ENCODE results near the gene NCOA1.

NCOA1 gene

GRCh38 chr2:24618144-24618543 is 127.1 kb downstream of the NCOA1 start:
- Histone ChIP-seq H3K27me3 (ENCODE audit: control insufficient read depth, insufficient read depth, low read length, poor library complexity, severe bottlenecking) (no peaks in the 10 kb centered on the region), H3K9me3 (ENCODE audit: control insufficient read depth, low read length) (no peaks in the 10 kb centered on the region), H3K4me1 (ENCODE audit: control insufficient read depth, insufficient read depth, low read length) (no peaks in the 10 kb centered on the region), H3K36me3 (ENCODE audit: control insufficient read depth, insufficient read depth, low read length) (no peaks in the 10 kb centered on the region), H3K27ac (ENCODE audit: insufficient read depth, low read depth, low read length, poor library complexity, severe bottlenecking) (no peak overlapping the region), H3K4me3 (ENCODE audit: insufficient read depth, low read depth, low read length) (no peak overlapping the region)
- 98 to 100% methylated on average over 1 of the region's 1 CpG for WGBS, 2 experiments

GRCh38 chr2:24618680-24619079 is 127.6 kb downstream of the NCOA1 start:
- H3K27me3 ChIP-seq (ENCODE audit: control insufficient read depth, insufficient read depth, low read length, poor library complexity, severe bottlenecking), result no peaks in the 10 kb centered on the region
- 100% methylated on average over 1 of the region's 1 CpG for whole genome bisulfite sequencing, 2 experiments
- H3K9me3 ChIP-seq (ENCODE audit: control insufficient read depth, low read length), result no peaks in the 10 kb centered on the region
- H3K36me3 ChIP-seq (ENCODE audit: control insufficient read depth, insufficient read depth, low read length), result no peaks in the 10 kb centered on the region
- H3K4me1 ChIP-seq (ENCODE audit: control insufficient read depth, insufficient read depth, low read length), result no peaks in the 10 kb centered on the region
- no peak overlapping the region for H3K4me3 ChIP-seq (ENCODE audit: insufficient read depth, low read depth, low read length)
- H3K27ac ChIP-seq (ENCODE audit: insufficient read depth, low read depth, low read length, poor library complexity, severe bottlenecking), result no peak overlapping the region

- Histone ChIP-seq H3K4me3 (ENCODE audit: insufficient read depth, low read depth, low read length) (no peak overlapping the region), H3K36me3 (ENCODE audit: control insufficient read depth, insufficient read depth, low read length) (no peaks in the 10 kb centered on the region), H3K27ac (ENCODE audit: insufficient read depth, low read depth, low read length, poor library complexity, severe bottlenecking) (no peak overlapping the region), H3K27me3 (ENCODE audit: control insufficient read depth, insufficient read depth, low read length, poor library complexity, severe bottlenecking) (no peaks in the 10 kb centered on the region), H3K9me3 (ENCODE audit: control insufficient read depth, low read length) (no peaks in the 10 kb centered on the region), H3K4me1 (ENCODE audit: control insufficient read depth, insufficient read depth, low read length) (no peaks in the 10 kb centered on the region)
- WGBS, 2 experiments, result 77 to 100% methylated on average over 1 of the region's 2 CpGs
Observed at GRCh38 chr2:24620936-24621335, 129.9 kb downstream of the NCOA1 start.

GRCh38 chr2:24621779-24622538 is 130.9 kb downstream of the NCOA1 start:
- no peaks in the 10 kb centered on the region for H3K4me1 ChIP-seq (ENCODE audit: control insufficient read depth, insufficient read depth, low read length)
- no peak overlapping the region for H3K27ac ChIP-seq (ENCODE audit: insufficient read depth, low read depth, low read length, poor library complexity, severe bottlenecking)
- H3K4me3 ChIP-seq (ENCODE audit: insufficient read depth, low read depth, low read length), result no peak overlapping the region
- no peaks in the 10 kb centered on the region for H3K36me3 ChIP-seq (ENCODE audit: control insufficient read depth, insufficient read depth, low read length)
- WGBS, 2 experiments, result 64 to 91% methylated on average over 2 to 3 of the region's 3 CpGs
- no peaks in the 10 kb centered on the region for H3K9me3 ChIP-seq (ENCODE audit: control insufficient read depth, low read length)
- H3K27me3 ChIP-seq (ENCODE audit: control insufficient read depth, insufficient read depth, low read length, poor library complexity, severe bottlenecking), result no peaks in the 10 kb centered on the region

- Histone ChIP-seq H3K27ac (ENCODE audit: insufficient read depth, low read depth, low read length, poor library complexity, severe bottlenecking) (no peak overlapping the region), H3K9me3 (ENCODE audit: control insufficient read depth, low read length) (no peaks in the 10 kb centered on the region), H3K27me3 (ENCODE audit: control insufficient read depth, insufficient read depth, low read length, poor library complexity, severe bottlenecking) (no peaks in the 10 kb centered on the region), H3K4me1 (ENCODE audit: control insufficient read depth, insufficient read depth, low read length) (no peaks in the 10 kb centered on the region), H3K4me3 (ENCODE audit: insufficient read depth, low read depth, low read length) (no peak overlapping the region), H3K36me3 (ENCODE audit: control insufficient read depth, insufficient read depth, low read length) (no peaks in the 10 kb centered on the region)
- WGBS, 2 experiments, result 94 to 96% methylated on average over 4 of the region's 4 CpGs
Observed at GRCh38 chr2:24623535-24623934, 132.5 kb downstream of the NCOA1 start.

- no peaks in the 10 kb centered on the region for H3K4me1 ChIP-seq (ENCODE audit: control insufficient read depth, insufficient read depth, low read length)
- H3K4me3 ChIP-seq (ENCODE audit: insufficient read depth, low read depth, low read length), result no peak overlapping the region
- H3K27me3 ChIP-seq (ENCODE audit: control insufficient read depth, insufficient read depth, low read length, poor library complexity, severe bottlenecking), result no peaks in the 10 kb centered on the region
- WGBS, 2 experiments, result no CpG with 5 or more reads among the region's 1 CpG
- H3K9me3 ChIP-seq (ENCODE audit: control insufficient read depth, low read length), result no peaks in the 10 kb centered on the region
- H3K36me3 ChIP-seq (ENCODE audit: control insufficient read depth, insufficient read depth, low read length), result no peaks in the 10 kb centered on the region
- H3K27ac ChIP-seq (ENCODE audit: insufficient read depth, low read depth, low read length, poor library complexity, severe bottlenecking), result no peak overlapping the region
Observed at GRCh38 chr2:24625728-24626127, 134.7 kb downstream of the NCOA1 start.

- Histone ChIP-seq H3K4me1 (ENCODE audit: control insufficient read depth, insufficient read depth, low read length) (no peaks in the 10 kb centered on the region), H3K36me3 (ENCODE audit: control insufficient read depth, insufficient read depth, low read length) (no peaks in the 10 kb centered on the region)
- 85 to 86% methylated on average over 3 of the region's 3 CpGs for whole genome bisulfite sequencing, 2 experiments
Observed at GRCh38 chr2:24626131-24626530, 135.1 kb downstream of the NCOA1 start.

GRCh38 chr2:24628746-24629145 is 137.7 kb downstream of the NCOA1 start:
- Histone ChIP-seq H3K4me3 (ENCODE audit: insufficient read depth, low read depth, low read length) (no peak overlapping the region), H3K9me3 (ENCODE audit: control insufficient read depth, low read length) (no peaks in the 10 kb centered on the region), H3K27me3 (ENCODE audit: control insufficient read depth, insufficient read depth, low read length, poor library complexity, severe bottlenecking) (no peaks in the 10 kb centered on the region), H3K36me3 (ENCODE audit: control insufficient read depth, insufficient read depth, low read length) (no peaks in the 10 kb centered on the region), H3K4me1 (ENCODE audit: control insufficient read depth, insufficient read depth, low read length) (no peaks in the 10 kb centered on the region), H3K27ac (ENCODE audit: insufficient read depth, low read depth, low read length, poor library complexity, severe bottlenecking) (no peak overlapping the region)

More at GRCh38 chr2:24626131-24626530, 135.1 kb downstream of the NCOA1 start:
- H3K4me3 ChIP-seq (ENCODE audit: insufficient read depth, low read depth, low read length), result no peak overlapping the region
- no peaks in the 10 kb centered on the region for H3K27me3 ChIP-seq (ENCODE audit: control insufficient read depth, insufficient read depth, low read length, poor library complexity, severe bottlenecking)
- H3K9me3 ChIP-seq (ENCODE audit: control insufficient read depth, low read length), result no peaks in the 10 kb centered on the region
- no peak overlapping the region for H3K27ac ChIP-seq (ENCODE audit: insufficient read depth, low read depth, low read length, poor library complexity, severe bottlenecking)

GRCh38 chr2:24632172-24632571 is 141.1 kb downstream of the NCOA1 start:
- Histone ChIP-seq H3K4me3 (ENCODE audit: insufficient read depth, low read depth, low read length) (no peak overlapping the region), H3K9me3 (ENCODE audit: control insufficient read depth, low read length) (no peaks in the 10 kb centered on the region), H3K27me3 (ENCODE audit: control insufficient read depth, insufficient read depth, low read length, poor library complexity, severe bottlenecking) (no peaks in the 10 kb centered on the region), H3K4me1 (ENCODE audit: control insufficient read depth, insufficient read depth, low read length) (no peaks in the 10 kb centered on the region), H3K36me3 (ENCODE audit: control insufficient read depth, insufficient read depth, low read length) (no peaks in the 10 kb centered on the region), H3K27ac (ENCODE audit: insufficient read depth, low read depth, low read length, poor library complexity, severe bottlenecking) (no peak overlapping the region)
- WGBS, 2 experiments, result 97 to 98% methylated on average over 1 of the region's 1 CpG

- H3K4me3 ChIP-seq (ENCODE audit: insufficient read depth, low read depth, low read length), result no peak overlapping the region
- no peaks in the 10 kb centered on the region for H3K36me3 ChIP-seq (ENCODE audit: control insufficient read depth, insufficient read depth, low read length)
- no peak overlapping the region for H3K27ac ChIP-seq (ENCODE audit: insufficient read depth, low read depth, low read length, poor library complexity, severe bottlenecking)
- no peaks in the 10 kb centered on the region for H3K27me3 ChIP-seq (ENCODE audit: control insufficient read depth, insufficient read depth, low read length, poor library complexity, severe bottlenecking)
- no peaks in the 10 kb centered on the region for H3K9me3 ChIP-seq (ENCODE audit: control insufficient read depth, low read length)
- 82 to 86% methylated on average over 2 of the region's 2 CpGs for WGBS, 2 experiments
- H3K4me1 ChIP-seq (ENCODE audit: control insufficient read depth, insufficient read depth, low read length), result no peaks in the 10 kb centered on the region
Observed at GRCh38 chr2:24635181-24635580, 144.1 kb downstream of the NCOA1 start.

Measured in ectodermal cell (in vitro differentiated cells).